PC-3 (cell line): Measurements from ENCODE around the gene STXBP3. TPM values are rescaled to one million over a fixed set of nuclear protein-coding genes. Genes with fewer than 3 reads are reported as not detected.
"Not testable (repeated sequence)": the region's sequence is repeated elsewhere in the genome, so short reads cannot be mapped to it uniquely, and the experiment has no call there.

Source experiments
- ATAC-seq: fragments of 200-7000 bp; cut with Tn5 transposase; 2 replicates; pipeline ENCODE4 v1.9.1; 2020; ENCODE audit warnings: mild to moderate bottlenecking, moderate library complexity
- BruUV-seq: library from RNA; stranded (reverse); fragments of 400-500 nt; replicated peaks from 2 replicates; lab custom pipeline; 2021; lab: Mats Ljungman, UMichigan
- CTCF ChIA-PET: fragments of 300-600 bp; sonication (Branson Sonifier 250); formaldehyde crosslinking; loops from one replicate; lab custom pipeline; 2022; ENCODE audit warnings: antibody characterized with exemption; lab: Charles Lee
- POLR2A ChIA-PET: fragments of 300-600 bp; sonication (Branson Sonifier 250); formaldehyde crosslinking; loops from one replicate; lab custom pipeline; 2022; ENCODE audit warnings: antibody characterized with exemption; ENCODE audit not compliant: unreplicated experiment; lab: Charles Lee
- DNase-seq: peaks from one replicate; pipeline ENCODE4 v3.0.0-alpha.2; 2015
- H2AFZ ChIP-seq: fragments of 300-600 bp; sonication (generic); 2 replicates; pipeline ENCODE4 v1.6.0; 2016; ENCODE audit warnings: antibody characterized with exemption, low read length
- H3F3A ChIP-seq: fragments of 300-600 bp; sonication (generic); one replicate; pipeline ENCODE4 v1.6.0; 2017; ENCODE audit warnings: antibody characterized with exemption, low read length, control low read depth, mild to moderate bottlenecking; ENCODE audit not compliant: unreplicated experiment
- H3K27ac ChIP-seq: fragments of 300-600 bp; sonication (generic); 2 replicates; pipeline ENCODE4 v1.5.1; 2016; ENCODE audit warnings: mild to moderate bottlenecking, low read length
- H3K27me3 ChIP-seq: fragments of 300-600 bp; sonication (generic); 2 replicates; pipeline ENCODE4 v1.6.1; 2016; ENCODE audit warnings: low read length, mixed read lengths
- H3K36me3 ChIP-seq: fragments of 300-600 bp; sonication (generic); 2 replicates; pipeline ENCODE4 v1.6.1; 2016; ENCODE audit warnings: low read depth, mixed run types, low read length, mixed read lengths
- H3K4me1 ChIP-seq: fragments of 300-600 bp; sonication (generic); 2 replicates; pipeline ENCODE4 v1.5.1; 2016; ENCODE audit warnings: low read length; ENCODE audit not compliant: insufficient read depth
- H3K4me2 ChIP-seq: fragments of 300-600 bp; sonication (generic); 2 replicates; pipeline ENCODE4 v1.6.0; 2016; ENCODE audit warnings: low read length
- H3K4me3 ChIP-seq: fragments of 300-600 bp; sonication (generic); 2 replicates; pipeline ENCODE4 v1.5.1; 2016; ENCODE audit warnings: mild to moderate bottlenecking, low read length, mixed read lengths
- H3K79me2 ChIP-seq: fragments of 300-600 bp; sonication (generic); 2 replicates; pipeline ENCODE4 v1.6.1; 2017; ENCODE audit warnings: low read length, mixed read lengths
- H3K9ac ChIP-seq: fragments of 300-600 bp; sonication (generic); 2 replicates; pipeline ENCODE4 v1.6.0; 2016; ENCODE audit warnings: mild to moderate bottlenecking, low read length
- H3K9me2 ChIP-seq: fragments of 300-600 bp; sonication (generic); replicated peaks from 2 replicates; pipeline ENCODE4 v1.6.1; 2016; ENCODE audit warnings: mixed run types, low read length, mixed read lengths
- H3K9me3 ChIP-seq: fragments of 300-600 bp; sonication (generic); 2 replicates; pipeline ENCODE4 v1.6.1; 2016; ENCODE audit warnings: low read length, mixed read lengths
- H4K20me1 ChIP-seq: fragments of 300-600 bp; sonication (generic); 2 replicates; pipeline ENCODE4 v1.6.1; 2016; ENCODE audit warnings: low read length, mixed read lengths
- EZH2 ChIP-seq: fragments of 300-600 bp; sonication (generic); IDR thresholded peaks from one replicate; pipeline ENCODE4 v1.6.1; 2017; ENCODE audit warnings: antibody characterized with exemption, mild to moderate bottlenecking, low read length; ENCODE audit not compliant: unreplicated experiment
- EZH2phosphoT487 ChIP-seq: fragments of 300-600 bp; sonication (generic); IDR thresholded peaks from 2 replicates; pipeline ENCODE4 v1.6.1; 2018; ENCODE audit warnings: mild to moderate bottlenecking, antibody characterized with exemption, low read length, borderline replicate concordance
- intact Hi-C: fragments of 100-400 bp; cut with micrococcal nuclease; formaldehyde crosslinking; loops from 2 replicates; pipeline ENCODE4 v1.9.0; 2023
- total RNA-seq: library from RNA; depleted of rRNA; stranded (reverse); fragments of >200 nt; gene quantifications from 2 replicates; pipeline ENCODE4 v1.2.3, GENCODE V29; 2014
- TF ChIP-seq, protein P1 (sequence below): fragments of 300-600 bp; sonication (generic); conservative IDR thresholded peaks from 2 replicates; pipeline ENCODE4 v1.5.1; 2017; ENCODE audit warnings: antibody characterized with exemption, low read depth, mild to moderate bottlenecking, low read length

STXBP3 gene
- total RNA-seq, 1 experiment from 2014 or later = 17.2 TPM

DNA sequence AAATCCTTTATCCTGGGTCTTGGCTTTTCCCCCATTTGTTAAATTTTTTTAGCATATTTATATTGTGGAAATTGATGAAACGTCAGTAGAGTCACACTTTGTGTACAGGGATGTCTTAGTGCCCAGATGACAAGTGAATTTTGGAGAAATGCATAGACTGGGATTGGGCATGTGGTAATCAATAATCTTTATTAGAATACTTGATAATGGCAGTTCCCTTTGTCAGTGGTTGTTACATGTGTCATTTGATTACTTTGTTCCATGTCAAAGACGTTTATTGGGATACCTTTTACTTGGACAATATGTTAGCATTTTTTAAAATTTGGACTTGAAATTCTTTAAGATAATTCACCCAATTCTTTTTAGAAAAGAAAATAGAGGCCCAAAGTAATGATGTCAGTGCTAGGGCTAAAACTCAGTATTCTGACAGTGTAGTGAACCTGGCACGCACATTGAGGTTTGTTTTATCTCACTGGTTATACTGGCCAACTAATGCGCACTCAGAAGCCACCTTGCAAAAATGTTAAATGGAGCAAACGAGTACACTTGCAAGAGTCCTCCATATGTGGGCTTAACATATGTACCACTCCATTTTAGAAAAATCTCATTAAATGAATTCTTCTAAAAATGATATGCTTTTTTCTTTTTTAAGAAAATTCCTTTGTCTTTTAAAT is 45.2 kb upstream of the STXBP3 start:
- H4K20me1 ChIP-seq = peaks cover 8% of the 10 kb centered on the region
- TF ChIP-seq EZH2phosphoT487 = no peak
- no peak for TF ChIP-seq EZH2
- TF ChIP-seq, protein P1, sequence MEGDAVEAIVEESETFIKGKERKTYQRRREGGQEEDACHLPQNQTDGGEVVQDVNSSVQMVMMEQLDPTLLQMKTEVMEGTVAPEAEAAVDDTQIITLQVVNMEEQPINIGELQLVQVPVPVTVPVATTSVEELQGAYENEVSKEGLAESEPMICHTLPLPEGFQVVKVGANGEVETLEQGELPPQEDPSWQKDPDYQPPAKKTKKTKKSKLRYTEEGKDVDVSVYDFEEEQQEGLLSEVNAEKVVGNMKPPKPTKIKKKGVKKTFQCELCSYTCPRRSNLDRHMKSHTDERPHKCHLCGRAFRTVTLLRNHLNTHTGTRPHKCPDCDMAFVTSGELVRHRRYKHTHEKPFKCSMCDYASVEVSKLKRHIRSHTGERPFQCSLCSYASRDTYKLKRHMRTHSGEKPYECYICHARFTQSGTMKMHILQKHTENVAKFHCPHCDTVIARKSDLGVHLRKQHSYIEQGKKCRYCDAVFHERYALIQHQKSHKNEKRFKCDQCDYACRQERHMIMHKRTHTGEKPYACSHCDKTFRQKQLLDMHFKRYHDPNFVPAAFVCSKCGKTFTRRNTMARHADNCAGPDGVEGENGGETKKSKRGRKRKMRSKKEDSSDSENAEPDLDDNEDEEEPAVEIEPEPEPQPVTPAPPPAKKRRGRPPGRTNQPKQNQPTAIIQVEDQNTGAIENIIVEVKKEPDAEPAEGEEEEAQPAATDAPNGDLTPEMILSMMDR = no peak
- H3K9ac ChIP-seq = no peak overlapping the region
- no peak for ATAC-seq
- DNase-seq = no peak
- CTCF ChIA-PET = no interaction called here
- H3F3A ChIP-seq = peaks cover 22% of the 10 kb centered on the region
- no peaks in the 10 kb centered on the region for H3K9me2 ChIP-seq
- H2AFZ ChIP-seq = no peak overlapping the region
- no peak overlapping the region for H3K4me3 ChIP-seq
- BruUV-seq = no TSS peak
- H3K4me1 ChIP-seq = peaks cover 16% of the 10 kb centered on the region
- H3K27me3 ChIP-seq = no peaks in the 10 kb centered on the region
- H3K4me2 ChIP-seq = no peak overlapping the region
- H3K27ac ChIP-seq = no peak overlapping the region
- intact Hi-C loops = no loop called here
- no peaks in the 10 kb centered on the region for H3K9me3 ChIP-seq
- H3K36me3 ChIP-seq = peaks cover 56% of the 10 kb centered on the region
- peaks cover 9% of the 10 kb centered on the region for H3K79me2 ChIP-seq
- POLR2A ChIA-PET = no interaction called here

DNA sequence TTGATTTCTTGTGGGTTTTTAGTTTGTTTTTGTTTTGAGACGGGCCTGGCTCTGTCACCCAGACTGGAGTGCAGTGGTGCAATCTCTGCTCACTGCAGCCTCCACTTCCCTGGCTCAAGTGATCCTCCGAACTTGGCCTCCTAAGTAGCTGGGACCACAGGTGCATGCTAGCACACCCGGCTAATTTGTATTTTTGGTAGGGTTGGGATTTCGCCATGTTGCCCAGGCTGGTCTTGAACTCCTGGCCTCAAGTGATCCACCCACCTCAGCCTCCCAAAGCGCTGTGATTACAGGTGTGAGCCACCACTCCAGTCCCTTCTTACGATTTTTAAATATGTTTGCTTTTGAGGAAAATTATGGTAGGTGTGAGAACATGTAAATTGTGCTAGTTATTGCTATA is 44.4 kb upstream of the STXBP3 start:
- BruUV-seq, H3K79me2 ChIP-seq, H3K9me2 ChIP-seq, CTCF ChIA-PET, H2AFZ ChIP-seq, H3K4me2 ChIP-seq, intact Hi-C loops, POLR2A ChIA-PET, H3K27me3 ChIP-seq, H3K4me3 ChIP-seq, H4K20me1 ChIP-seq, ATAC-seq, H3K27ac ChIP-seq, H3K9me3 ChIP-seq, H3K9ac ChIP-seq, DNase-seq: not testable (repeated sequence)
- Histone ChIP-seq H3F3A (peaks cover 22% of the 10 kb centered on the region), H3K4me1 (peaks cover 16% of the 10 kb centered on the region), H3K36me3 (peaks cover 48% of the 10 kb centered on the region)

DNA sequence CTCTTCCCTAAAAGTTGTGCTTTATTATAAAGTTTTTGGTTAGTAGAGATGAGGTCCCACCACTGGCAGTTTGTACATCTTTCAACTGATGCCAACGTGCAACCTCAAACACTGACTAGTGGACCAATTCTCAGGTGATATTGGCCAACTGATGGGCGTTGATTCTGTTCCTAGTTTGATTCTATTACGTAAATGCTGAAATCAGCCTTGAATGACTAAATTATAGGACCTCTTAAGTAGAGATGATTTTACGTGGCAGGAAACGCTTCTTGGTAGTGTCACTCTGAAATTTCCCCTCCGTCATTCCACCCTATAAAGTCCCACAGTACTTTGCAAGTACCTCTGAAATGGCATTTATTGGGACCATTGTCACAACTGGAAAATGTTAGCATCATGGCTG is 42.5 kb upstream of the STXBP3 start:
- H3K27ac ChIP-seq = peak overlapping the region; percentile 17; the same call in 1 of the 2 replicates
- no peaks in the 10 kb centered on the region for H3K27me3 ChIP-seq
- H3K79me2 ChIP-seq = no peaks in the 10 kb centered on the region
- H3K9me2 ChIP-seq = no peaks in the 10 kb centered on the region
- H3K36me3 ChIP-seq = peaks cover 29% of the 10 kb centered on the region
- no peaks in the 10 kb centered on the region for H3K9me3 ChIP-seq
- CTCF ChIA-PET = no interaction called here
- no peak for TF ChIP-seq EZH2
- ATAC-seq (peak; percentile 30), DNase-seq (peak; percentile 8)
- peaks cover 16% of the 10 kb centered on the region for H3K4me1 ChIP-seq
- peaks cover 22% of the 10 kb centered on the region for H3F3A ChIP-seq
- H3K9ac ChIP-seq = no peak overlapping the region
- intact Hi-C loops = loop anchor here (1.0 kb wide), 1 partner anchor 42 kb away; the partner anchor contains the start of gene STXBP3
- POLR2A ChIA-PET = no interaction called here
- H3K4me3 ChIP-seq = no peak overlapping the region
- H2AFZ ChIP-seq = no peak overlapping the region
- peak overlapping the region; percentile 54 for H3K4me2 ChIP-seq
- no peaks in the 10 kb centered on the region for H4K20me1 ChIP-seq
- BruUV-seq = no TSS peak
